CD1c-positive myeloid dendritic cell (primary cell): Measurements from ENCODE around the gene MTF1.
"Not testable (repeated sequence)": the region's sequence is repeated elsewhere in the genome, so short reads cannot be mapped to it uniquely, and the experiment has no call there.

Experiments used
- DNase-seq: peaks from one replicate; pipeline ENCODE4 v3.0.0-alpha.2; 2016; ENCODE audit errors: extremely low spot score

MTF1 gene

DNA sequence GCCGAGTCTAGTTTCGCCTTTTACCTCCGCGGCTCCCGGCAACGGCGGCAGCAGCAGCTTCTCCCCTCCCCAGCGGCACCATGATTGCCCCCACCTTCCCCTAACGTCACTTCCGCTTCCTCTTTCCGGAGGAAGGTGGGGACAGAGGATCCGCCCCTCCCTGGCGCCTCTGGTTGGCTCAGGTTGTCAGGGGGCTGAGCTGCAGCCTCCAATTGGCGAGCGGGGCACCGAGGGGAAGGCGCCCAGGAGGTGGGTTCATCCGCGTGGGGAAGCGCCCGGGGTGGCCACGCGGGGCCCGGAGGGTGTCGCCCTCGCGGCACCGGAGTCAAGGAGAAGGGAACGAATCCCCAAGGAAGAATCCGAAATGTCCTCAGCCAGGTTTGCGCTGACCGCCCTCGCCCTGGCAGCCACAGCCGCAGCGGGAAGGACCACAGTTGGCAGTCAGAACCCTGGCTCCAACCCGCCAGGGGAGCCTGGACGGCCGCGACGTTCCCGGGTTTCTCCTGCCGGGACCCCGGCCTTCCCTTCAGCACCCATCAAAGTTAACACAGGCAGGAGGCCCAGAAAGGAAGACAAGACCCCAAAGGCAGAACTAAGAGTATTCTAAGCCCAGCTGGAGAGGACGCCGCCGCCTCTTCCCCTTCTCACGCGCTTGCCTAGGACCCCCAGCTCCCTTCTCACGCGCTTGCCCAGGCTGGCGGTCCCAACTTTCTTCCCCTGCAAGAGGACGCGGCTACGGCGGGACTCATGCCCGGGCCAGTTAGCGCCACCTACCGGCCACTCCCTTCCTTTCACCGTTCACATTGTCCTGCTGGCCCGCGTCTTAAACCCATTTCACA, at the start of gene MTF1:
Gene MTF1, minus strand, starts transcription at position 86 of the 839 bp plus-strand sequence. CDS start 1,934 bp downstream, outside the sequence.
- DNase-seq, result peak; percentile 99

DNA sequence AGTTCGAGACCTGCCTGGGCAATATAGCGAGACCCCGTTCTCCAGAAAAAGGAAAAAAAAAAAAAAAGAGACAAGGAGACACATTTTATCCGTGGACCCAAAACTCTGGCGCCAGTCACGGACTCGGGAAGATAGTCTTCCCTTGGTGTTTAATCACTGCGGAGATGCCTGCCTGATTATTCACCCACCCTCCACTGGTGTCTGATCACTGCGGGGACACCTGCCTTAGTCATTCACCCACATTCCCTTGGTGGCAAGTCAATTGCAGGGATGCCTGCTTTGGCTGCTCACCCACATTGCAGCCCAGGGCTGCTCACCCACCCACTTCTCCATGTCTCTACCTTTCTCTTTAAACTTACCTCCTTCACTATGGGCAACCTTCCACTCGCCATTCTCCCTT, 49.1 kb upstream of the MTF1 start:
- DNase-seq, result not testable (repeated sequence)

DNA sequence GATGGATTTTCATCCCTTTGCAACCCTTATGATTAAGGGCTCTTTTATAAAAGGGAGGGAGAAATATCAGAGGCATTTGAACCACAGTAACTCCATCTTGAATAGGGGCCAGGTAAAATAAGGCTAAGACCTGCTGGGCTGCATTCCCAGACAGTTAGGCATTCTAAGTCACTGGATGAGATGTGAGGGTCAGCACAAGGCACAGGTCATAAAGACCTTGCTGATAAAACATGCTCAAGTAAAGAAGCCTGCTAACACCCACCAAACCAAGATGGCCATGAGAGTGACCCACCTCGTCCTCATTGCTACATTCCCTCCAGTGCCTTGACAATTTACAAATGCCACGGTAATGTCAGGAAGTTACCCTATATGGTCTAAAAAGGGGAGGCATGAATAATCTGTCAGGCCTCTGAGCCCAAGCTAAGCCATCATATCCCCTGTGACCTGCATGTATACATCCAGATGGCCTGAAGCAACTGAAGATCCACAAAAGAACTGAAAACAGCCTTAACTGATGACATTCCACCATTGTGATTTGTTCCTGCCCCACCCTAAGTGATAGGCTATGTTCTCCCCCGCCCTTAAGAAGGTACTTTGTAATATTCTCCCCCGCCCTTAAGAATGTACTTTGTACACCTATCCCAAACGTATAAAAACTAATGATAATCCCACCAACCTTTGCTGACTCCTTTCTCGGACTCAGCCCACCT, 48.2 kb upstream of the MTF1 start:
- not testable (repeated sequence) for DNase-seq

DNA sequence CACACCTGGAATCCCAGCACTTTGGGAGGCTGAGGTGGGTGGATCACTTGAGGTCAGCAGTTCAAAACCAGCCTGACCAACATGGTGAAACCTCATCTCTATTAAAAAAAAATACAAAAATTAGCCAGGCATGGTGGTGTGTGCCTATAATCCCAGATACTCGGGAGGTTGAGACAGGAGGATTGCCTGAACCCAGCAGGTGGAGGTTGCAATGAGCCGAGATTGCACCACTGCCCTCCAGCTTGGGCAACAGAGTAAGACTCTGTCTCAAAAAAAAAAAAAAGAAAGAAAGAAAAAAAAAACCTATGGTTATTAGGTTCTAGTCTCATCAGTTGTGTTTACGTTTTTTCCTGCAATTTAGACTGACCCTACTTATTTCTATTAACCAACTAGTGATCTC, 47.2 kb upstream of the MTF1 start:
- DNase-seq, result not testable (repeated sequence)

DNA sequence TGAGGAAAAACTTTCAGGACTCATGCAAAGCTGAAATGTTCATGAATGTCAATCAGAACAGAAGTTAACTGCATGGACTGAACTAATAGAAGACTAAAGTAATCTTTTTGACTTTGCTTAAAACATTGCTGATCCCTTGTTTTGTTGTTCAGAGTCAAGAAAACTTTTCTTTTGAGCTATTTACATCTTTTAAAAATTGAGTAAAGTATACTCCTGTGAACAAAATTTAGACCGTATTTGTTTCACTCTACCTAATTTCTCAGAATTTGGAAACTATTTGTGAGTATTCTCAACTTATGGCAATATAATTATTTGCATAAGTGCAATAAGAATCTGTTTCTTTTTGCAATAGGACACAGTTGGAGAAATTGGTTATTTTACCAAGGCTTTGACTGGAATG, 46.3 kb upstream of the MTF1 start:
- DNase-seq, result no peak

DNA sequence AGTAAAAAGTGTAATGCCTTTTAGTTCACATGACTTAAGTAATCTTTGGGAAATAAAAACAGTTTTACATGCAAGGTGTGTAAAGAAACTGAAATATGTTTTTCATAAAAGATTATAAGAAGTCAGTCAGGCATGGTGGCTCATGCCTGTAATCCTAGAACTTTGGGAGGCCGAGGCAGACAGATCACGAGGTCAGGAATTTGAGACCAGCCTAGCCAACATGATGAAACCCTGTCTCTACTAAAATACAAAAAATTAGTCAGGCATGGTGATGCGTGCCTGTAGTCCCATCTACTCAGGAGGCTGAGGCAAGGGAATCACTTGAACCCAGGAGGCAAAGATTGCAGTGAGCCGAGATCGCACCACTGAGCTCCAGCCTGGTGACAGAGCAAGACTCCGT, 44.5 kb upstream of the MTF1 start:
- not testable (repeated sequence) for DNase-seq

DNA sequence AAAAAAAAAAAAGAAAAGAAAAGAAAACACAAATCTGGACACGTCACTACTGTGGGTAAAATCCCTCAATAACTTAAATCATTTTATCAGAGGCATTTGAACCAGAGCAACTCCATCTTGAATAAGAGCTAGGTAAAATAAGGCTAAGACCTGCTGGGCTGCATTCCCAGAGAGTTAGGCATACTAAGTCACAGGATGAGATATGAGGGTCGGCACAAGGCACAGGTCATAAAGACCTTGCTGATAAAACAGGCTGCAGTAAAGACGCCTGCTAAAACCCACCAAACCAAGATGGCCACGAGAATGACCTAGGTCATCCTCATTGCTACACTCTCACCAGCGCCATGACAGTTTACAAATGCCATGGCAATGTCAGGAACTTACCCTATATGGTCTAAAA, 43.6 kb upstream of the MTF1 start:
- no peak for DNase-seq

DNA sequence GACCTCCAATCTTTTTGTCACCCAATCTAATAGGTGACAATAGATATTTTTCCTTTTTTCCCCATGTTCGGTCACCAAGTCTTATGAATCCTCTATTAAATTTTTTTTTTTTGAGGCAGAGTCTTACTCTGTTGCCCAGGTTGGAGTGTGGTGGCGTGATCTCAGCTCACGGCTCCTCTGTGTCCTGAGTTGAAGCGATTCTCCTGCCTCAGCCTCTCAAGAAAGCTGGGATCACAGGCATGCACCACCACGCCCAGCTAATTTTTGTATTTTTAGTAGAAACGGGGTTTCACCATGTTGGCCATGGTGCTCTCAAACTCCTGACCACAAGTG, 42.5 kb upstream of the MTF1 start:
- no peak for DNase-seq

DNA sequence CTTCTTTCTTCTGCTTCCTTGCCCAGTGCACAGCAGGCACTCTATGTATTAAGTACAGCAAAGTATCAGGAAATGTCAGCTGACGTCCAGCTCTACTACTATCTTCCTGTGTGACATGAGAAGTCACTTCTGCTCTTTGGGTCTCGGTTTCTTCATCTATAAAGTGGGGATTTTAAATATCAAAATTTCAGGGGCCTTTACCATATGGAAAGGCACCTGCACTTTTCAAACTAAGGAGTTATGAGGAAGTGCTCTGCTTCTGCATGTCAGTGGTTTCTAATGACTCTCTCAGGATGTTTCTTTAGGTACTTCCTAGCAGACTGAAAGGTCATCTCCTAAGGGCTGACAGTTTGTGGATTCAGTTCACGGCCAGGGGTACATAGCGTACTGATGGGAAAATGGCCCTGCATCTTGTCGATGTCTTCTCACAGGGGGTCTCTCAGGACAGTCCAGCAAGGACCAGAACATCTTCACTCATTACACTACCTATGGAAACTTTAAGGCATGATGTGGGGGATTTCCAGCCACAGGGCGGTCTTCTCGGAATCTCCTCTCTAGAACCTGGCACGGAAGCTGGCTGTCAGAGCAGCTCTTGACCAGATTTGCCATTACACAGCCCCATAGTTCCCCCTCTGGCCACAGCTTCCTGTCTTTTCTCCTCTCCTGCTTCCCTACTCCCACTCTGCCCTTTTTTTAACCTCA, 42.0 kb upstream of the MTF1 start:
- peak; percentile 82 for DNase-seq

DNA sequence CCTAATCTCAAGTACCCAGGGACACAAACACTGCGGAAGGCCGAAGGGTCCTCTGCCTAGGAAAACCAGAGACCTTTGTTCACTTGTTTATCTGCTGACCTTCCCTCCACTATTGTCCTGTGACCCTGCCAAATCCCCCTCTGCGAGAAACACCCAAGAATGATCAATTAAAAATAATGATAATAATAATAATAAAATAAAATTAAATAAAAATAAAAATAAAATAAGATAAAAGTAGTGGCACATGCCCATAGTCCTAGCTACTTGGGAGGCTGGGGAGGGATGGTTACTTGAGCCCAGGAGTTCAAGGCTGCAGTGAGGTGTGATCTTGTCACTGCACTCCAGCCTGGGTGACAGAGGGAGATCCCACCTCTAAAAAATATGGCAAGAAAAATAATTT, 38.2 kb upstream of the MTF1 start:
- not testable (repeated sequence) for DNase-seq

DNA sequence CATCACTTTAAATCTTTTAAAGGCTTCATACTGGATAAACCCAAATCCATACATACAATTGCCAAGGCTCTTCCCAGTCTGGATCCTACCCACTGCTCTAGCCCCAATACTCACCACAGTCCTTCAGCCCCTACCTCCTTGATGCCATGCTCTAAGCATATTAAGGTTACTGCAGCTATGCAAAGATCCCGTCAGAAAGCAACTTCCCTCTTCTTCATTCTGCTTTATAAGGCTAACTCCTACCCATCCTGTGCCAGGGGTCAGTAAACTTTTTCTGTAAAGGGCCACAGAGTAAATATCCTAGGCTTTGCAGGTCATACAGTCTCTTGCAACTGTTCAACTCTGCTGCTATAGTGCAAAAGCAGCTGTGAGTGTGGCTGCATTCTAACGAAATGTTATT, 34.3 kb upstream of the MTF1 start:
- DNase-seq, result peak; percentile 29

DNA sequence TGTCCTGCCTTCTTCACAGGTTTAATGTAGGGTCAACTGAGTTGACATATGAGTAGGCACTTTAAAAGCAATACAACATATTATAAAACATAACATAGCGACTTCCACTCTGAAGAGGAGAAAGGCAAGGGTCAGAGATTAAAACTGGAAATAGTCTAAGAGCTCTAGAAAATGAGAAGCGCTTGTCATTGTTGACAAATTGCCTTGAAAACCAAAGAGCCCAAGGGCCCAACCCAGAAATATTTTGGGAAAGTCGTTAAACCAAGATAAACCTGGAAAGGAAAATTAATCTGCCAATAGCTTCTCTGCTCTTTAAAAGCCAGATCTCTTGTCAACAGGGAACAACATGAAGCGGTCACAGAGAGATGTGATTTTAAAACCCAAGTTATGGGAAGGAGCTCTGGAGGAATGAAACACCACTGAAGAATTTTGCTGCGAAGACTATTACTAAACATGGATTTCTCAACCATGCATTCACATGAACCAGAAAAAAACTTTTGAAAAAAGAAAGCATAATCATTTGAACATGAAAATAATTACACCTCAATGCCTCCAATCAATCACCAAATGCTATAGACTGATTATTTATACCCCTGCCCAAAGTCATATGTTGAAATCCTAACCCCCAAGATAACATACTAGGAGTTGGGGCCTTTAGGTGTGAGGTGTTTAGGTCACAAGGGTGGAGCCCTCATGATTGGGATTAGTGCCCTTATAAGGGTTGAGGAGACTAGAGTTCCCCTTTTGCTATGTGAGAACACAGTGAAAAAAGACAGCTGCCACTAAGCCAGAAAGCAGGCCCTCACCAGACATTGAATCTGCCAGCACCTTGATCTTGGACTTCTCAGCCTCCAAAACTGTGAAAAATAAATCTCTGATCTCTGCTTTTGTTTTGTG, 33.0 kb upstream of the MTF1 start:
- no peak for DNase-seq

DNA sequence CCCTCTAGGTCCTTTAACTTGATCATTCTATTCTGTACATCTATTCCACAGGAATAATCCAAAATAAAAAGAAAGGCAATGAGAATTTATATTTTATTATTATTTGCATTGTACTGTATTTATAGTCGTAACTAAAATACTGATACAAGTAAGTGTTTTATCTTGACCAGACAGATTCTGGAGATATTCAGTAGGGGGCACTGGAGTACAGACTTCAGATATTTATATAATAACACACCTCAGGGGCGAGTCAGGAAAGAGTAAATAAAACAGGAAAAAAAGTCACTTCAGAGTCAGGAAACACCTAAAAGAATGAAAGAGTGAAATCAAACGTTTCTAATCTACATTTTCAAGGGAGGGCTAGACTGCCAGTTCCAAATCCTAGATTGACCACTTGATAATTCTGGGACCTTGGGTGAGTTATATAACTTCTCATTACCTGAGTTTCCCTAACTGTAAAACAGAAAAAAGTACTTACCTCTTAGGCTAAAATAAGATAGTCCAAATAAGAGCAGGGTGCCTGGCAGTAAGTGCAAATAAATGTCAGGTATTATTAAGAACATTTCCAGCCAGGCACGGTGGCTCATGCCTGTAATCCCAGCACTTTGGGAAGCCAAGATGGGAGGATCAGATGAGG, 31.1 kb upstream of the MTF1 start:
- DNase-seq, result peak; percentile 66

DNA sequence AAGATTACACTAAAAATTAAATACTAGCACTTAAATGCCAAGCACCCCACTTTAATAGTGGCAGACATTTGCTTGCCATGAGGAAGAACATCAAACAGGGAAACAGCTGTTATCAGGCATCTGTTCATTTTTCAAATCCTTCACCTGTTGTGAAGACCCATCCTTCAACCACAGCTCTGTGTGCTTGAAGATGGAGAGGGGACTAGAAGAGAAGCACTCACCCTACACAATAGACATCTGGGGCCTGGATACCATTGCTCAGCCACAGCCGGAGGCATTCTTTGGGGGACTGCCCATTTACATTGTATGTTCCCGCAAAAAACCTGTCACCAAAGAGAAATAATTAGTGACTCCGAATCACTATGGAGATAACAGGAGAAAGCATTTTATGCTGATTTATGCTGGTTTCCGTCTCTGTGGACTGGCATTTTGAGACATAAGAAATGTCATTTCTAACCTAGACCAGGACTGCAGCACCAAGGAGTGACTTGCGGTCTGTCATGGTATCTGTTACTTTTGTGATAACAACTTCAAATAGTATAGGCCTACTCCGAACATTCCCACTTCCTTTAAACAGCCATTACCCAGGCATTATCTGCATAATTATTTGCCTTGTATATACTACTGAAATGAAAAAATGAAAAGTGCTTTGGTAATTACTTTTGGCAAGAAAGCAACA, 28.8 kb upstream of the MTF1 start:
- DNase-seq, result no peak

DNA sequence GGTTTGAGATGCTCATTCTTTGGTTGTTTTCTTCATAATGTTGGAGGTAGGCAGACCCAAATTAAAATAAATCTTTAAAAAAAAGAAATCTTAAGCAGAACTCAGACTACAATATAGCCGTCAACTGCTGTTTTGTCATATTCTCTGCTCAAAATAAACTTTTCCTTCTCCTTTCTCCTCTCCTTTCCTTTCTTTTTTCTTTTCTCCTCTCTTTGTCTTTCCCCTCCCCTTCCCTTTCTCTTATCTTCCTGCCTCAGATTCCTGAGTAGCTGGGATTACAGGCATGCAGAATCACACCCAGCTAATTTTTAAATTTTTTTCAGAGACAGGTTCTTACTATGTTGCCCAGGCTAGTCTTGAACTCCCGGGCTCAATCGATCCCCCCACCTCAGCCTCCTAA, 24.8 kb upstream of the MTF1 start:
- DNase-seq, result no peak

DNA sequence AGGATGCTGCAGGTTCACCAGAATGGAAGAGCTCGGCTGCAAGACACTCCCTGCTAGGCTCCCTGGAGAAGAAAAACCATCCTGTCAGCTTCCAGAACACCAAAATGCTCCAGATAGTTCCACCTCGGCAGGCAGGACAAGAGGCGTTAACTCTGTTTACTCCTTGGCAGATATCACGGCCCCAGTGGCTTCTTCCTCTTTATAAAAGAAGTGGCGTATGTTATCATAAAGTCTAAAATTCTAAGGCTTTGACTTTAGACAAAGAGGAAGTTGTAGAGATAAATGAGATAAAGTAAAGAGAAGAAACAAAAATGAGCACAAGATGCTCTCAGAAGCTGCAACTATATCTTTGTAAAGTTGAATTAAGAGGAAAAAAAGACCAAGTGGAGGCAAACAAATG, 24.3 kb upstream of the MTF1 start:
- DNase-seq, result no peak

DNA sequence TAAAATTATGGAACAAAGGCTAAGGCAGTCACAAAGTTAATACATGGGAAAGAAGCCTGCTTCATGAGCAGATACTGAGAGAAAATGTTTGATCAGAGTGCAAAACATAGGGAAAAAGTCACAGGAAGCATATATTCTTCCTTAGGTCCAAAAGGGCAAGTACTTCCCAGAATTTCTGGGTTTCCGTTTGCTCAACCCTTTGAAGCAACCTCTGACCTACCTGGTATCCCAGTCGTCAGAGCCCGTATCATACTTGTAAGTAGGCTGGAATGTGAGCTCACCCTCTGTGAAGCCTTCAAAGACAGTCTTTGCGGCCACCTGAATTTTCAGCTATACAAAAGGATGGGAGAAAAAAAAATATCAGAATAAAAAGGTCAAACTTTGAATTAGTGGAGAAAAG, 20.5 kb upstream of the MTF1 start:
- DNase-seq, result no peak

DNA sequence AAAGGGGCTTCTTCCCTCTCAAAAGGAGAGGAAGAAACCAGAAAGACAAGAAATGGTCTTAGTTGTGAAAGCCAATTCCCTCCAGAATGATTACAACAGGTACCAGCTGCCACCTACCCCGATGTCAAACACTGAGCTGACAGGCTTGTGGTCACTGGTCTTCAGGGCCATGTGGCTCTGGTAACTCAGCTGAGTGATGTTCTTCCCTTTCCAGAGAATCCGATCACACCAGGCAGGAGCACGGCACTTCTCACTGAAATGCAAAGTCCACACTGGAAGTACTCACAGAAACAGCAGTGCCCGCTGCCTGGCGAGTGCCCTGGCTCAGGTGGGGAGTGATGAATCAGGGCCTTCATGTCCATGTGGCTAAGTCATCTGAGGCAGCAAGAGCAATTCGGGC, 18.7 kb upstream of the MTF1 start:
- DNase-seq, result no peak

DNA sequence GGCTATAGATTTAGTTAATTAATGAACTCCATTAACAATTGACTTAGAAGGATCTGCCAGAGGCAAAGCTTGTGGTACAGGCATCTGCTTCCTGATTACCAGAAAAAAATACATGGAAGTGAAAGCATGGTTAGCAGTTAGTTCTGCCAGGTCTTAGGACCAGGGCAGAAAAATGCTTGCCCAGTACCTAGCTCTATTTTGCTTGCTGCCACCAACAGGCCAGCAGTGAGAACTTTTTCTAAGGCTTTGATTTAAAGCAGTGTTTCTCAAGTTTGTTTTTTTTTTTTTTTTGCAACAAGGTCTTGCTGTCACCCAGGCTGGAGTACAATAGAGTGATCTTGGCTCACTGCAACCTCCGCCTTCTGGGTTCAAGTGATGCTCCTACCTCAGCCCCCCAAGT, 16.4 kb upstream of the MTF1 start:
- peak; percentile 33 for DNase-seq

DNA sequence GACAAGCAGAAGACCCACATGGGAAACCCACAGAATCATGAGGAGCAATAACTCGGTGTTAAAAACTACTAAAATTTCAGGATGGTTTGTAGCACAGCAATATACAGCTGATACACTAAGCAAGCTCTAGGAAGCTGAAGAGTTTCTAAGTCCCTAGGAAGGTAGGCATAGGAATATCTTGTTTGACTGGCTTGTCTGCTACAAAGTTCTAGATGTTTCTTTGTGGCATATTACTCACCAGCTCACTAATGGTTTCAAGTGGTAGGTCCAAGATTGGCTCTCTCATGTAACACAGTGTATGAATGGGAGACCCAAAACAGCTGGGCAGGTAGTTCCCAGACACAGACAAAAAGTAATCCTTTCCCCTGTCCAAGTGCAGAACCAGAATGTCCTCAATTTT, 13.3 kb upstream of the MTF1 start:
- DNase-seq, result no peak

DNA sequence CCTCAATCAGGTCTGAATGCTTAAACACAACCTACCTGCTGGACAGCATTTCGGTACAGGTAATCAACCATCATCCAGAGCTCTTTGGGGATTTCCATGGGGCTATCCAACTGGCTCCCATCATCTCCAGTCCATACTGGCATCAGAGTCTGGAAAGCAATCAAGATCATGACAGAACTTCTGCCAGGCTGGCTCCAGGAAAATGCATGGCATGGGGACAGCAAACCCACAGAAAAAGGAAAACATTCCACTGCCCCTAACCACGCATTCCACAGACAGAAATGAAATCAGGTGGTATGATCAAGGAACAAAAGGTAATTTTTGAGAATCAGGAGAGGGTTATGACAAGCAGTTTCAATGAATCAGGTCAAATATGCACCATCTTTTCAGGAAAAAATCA, 9.1 kb upstream of the MTF1 start:
- DNase-seq, result no peak
